ENCODE results near the gene ODF4. TPM values are rescaled to one million over a fixed set of nuclear protein-coding genes. Genes with fewer than 3 reads are reported as not detected.
"Not testable (repeated sequence)": the region's sequence is repeated elsewhere in the genome, so short reads cannot be mapped to it uniquely, and the experiment has no call there.

Gene ODF4
- total RNA-seq, 1 donor from 2014 or later = not detected

GRCh38 chr17:8391711-8392110 is 52.1 kb downstream of the ODF4 start:
- DNase-seq (ENCODE audit: low spot score) = no peak
- Mint-ChIP-seq H3K9me3 (ENCODE audit: unreplicated experiment) (no peaks in the 10 kb centered on the region), H3K4me1 (ENCODE audit: unreplicated experiment) (peaks cover 14% of the 10 kb centered on the region)

GRCh38 chr17:8392274-8392673 is 52.6 kb downstream of the ODF4 start:
- no peak for DNase-seq (ENCODE audit: low spot score)
- Mint-ChIP-seq H3K4me3 (ENCODE audit: unreplicated experiment) (no peak overlapping the region), H3K36me3 (ENCODE audit: low read depth, unreplicated experiment) (peaks cover 6% of the 10 kb centered on the region), H3K27ac (ENCODE audit: unreplicated experiment) (no peak overlapping the region), H3K9me3 (ENCODE audit: unreplicated experiment) (no peaks in the 10 kb centered on the region), H3K27me3 (ENCODE audit: unreplicated experiment) (peaks cover 4% of the 10 kb centered on the region), H3K4me1 (ENCODE audit: unreplicated experiment) (peaks cover 13% of the 10 kb centered on the region)
- no peak for TF ChIP-seq CTCF (IDR thresholded peaks at IDR 0.05; ENCODE audit: unreplicated experiment)

More at GRCh38 chr17:8391711-8392110, 52.1 kb downstream of the ODF4 start:
- H3K27me3 Mint-ChIP-seq (ENCODE audit: unreplicated experiment) = peaks cover 4% of the 10 kb centered on the region
- no peak for TF ChIP-seq CTCF (IDR thresholded peaks at IDR 0.05; ENCODE audit: unreplicated experiment)
- H3K36me3 Mint-ChIP-seq (ENCODE audit: low read depth, unreplicated experiment) = peaks cover 6% of the 10 kb centered on the region
- H3K4me3 Mint-ChIP-seq (ENCODE audit: unreplicated experiment) = no peak overlapping the region
- H3K27ac Mint-ChIP-seq (ENCODE audit: unreplicated experiment) = no peak overlapping the region

GRCh38 chr17:8392674-8393469 is 53.2 kb downstream of the ODF4 start:
- Mint-ChIP-seq H3K4me3 (ENCODE audit: unreplicated experiment) (no peak overlapping the region), H3K27me3 (ENCODE audit: unreplicated experiment) (peaks cover 3% of the 10 kb centered on the region), H3K4me1 (ENCODE audit: unreplicated experiment) (peaks cover 8% of the 10 kb centered on the region), H3K27ac (ENCODE audit: unreplicated experiment) (no peak overlapping the region), H3K36me3 (ENCODE audit: low read depth, unreplicated experiment) (peaks cover 5% of the 10 kb centered on the region), H3K9me3 (ENCODE audit: unreplicated experiment) (no peaks in the 10 kb centered on the region)
- TF ChIP-seq CTCF (IDR thresholded peaks at IDR 0.05; ENCODE audit: unreplicated experiment) = no peak
- no peak for DNase-seq (ENCODE audit: low spot score)

- H3K27me3 Mint-ChIP-seq (ENCODE audit: unreplicated experiment) = peaks cover 3% of the 10 kb centered on the region
- no peak for DNase-seq (ENCODE audit: low spot score)
- H3K27ac Mint-ChIP-seq (ENCODE audit: unreplicated experiment) = no peak overlapping the region
- no peaks in the 10 kb centered on the region for H3K9me3 Mint-ChIP-seq (ENCODE audit: unreplicated experiment)
- H3K4me3 Mint-ChIP-seq (ENCODE audit: unreplicated experiment) = no peak overlapping the region
- peaks cover 8% of the 10 kb centered on the region for H3K4me1 Mint-ChIP-seq (ENCODE audit: unreplicated experiment)
- no peaks in the 10 kb centered on the region for H3K36me3 Mint-ChIP-seq (ENCODE audit: low read depth, unreplicated experiment)
- no peak for TF ChIP-seq CTCF (IDR thresholded peaks at IDR 0.05; ENCODE audit: unreplicated experiment)
These were observed 54.0 kb downstream of the ODF4 start for GRCh38 chr17:8393470-8394231.

- not testable (repeated sequence) for DNase-seq (ENCODE audit: low spot score); H3K27me3 Mint-ChIP-seq (ENCODE audit: unreplicated experiment); H3K36me3 Mint-ChIP-seq (ENCODE audit: low read depth, unreplicated experiment); H3K27ac Mint-ChIP-seq (ENCODE audit: unreplicated experiment); H3K4me1 Mint-ChIP-seq (ENCODE audit: unreplicated experiment); H3K9me3 Mint-ChIP-seq (ENCODE audit: unreplicated experiment); H3K4me3 Mint-ChIP-seq (ENCODE audit: unreplicated experiment)
These were observed 54.9 kb downstream of the ODF4 start for GRCh38 chr17:8394497-8394896.

Other genes starting within 250 kb of the ODF4 start
- gene ALOXE3, start 221.3 kb upstream of the ODF4 start, total RNA-seq (ENCODE audit: unreplicated experiment) = not detected
- gene HES7, start 215.7 kb upstream of the ODF4 start, total RNA-seq (ENCODE audit: unreplicated experiment) = 3.3 TPM
- 30.0 TPM for gene PER1, start 187.4 kb upstream of the ODF4 start, total RNA-seq (ENCODE audit: unreplicated experiment)
- 19.8 TPM for gene VAMP2, start 176.9 kb upstream of the ODF4 start, total RNA-seq (ENCODE audit: unreplicated experiment)
- gene TMEM107, start 163.5 kb upstream of the ODF4 start, total RNA-seq (ENCODE audit: unreplicated experiment) = 14.6 TPM
- 9.7 TPM for gene BORCS6, start 149.7 kb upstream of the ODF4 start, total RNA-seq (ENCODE audit: unreplicated experiment)
- gene AURKB, start 129.3 kb upstream of the ODF4 start, total RNA-seq (ENCODE audit: unreplicated experiment) = 21.4 TPM
- 41.3 TPM for gene CTC1, start 91.8 kb upstream of the ODF4 start, total RNA-seq (ENCODE audit: unreplicated experiment)
- 67.0 TPM for gene PFAS, start 90.6 kb upstream of the ODF4 start, total RNA-seq (ENCODE audit: unreplicated experiment)
- 22.0 TPM for gene RANGRF, start 51.2 kb upstream of the ODF4 start, total RNA-seq (ENCODE audit: unreplicated experiment)
- gene SLC25A35, start 44.4 kb upstream of the ODF4 start, total RNA-seq (ENCODE audit: unreplicated experiment) = 6.9 TPM
- gene ARHGEF15, start 29.6 kb upstream of the ODF4 start, total RNA-seq (ENCODE audit: unreplicated experiment) = 113 TPM
- gene RPL26, start 43.4 kb downstream of the ODF4 start, total RNA-seq (ENCODE audit: unreplicated experiment) = 1,901 TPM
- gene RNF222, start 58.0 kb downstream of the ODF4 start, total RNA-seq (ENCODE audit: unreplicated experiment) = not detected
- gene NDEL1, start 96.0 kb downstream of the ODF4 start, total RNA-seq (ENCODE audit: unreplicated experiment) = 82.4 TPM

All from endothelial cell (in vitro differentiated cells).